HepG2 (cell line): ENCODE data around the gene TSPAN18. TPM values are rescaled to one million over a fixed set of nuclear protein-coding genes. Genes with fewer than 3 reads are reported as not detected.

Source experiments
- ATAC-seq: fragments of 200-7000 bp; cut with Tn5 transposase; 3 replicates; pipeline ENCODE4 v1.9.1; 2020; ENCODE audit warnings: mild to moderate bottlenecking, moderate library complexity
- BruUV-seq: library from RNA; stranded (reverse); fragments of 400-500 nt; replicated peaks from 2 replicates; lab custom pipeline; 2021; lab: Mats Ljungman, UMichigan
- CTCF ChIA-PET: fragments of 300-600 bp; formaldehyde crosslinking; extraction: SDS; loops from one replicate; lab custom pipeline; 2021; ENCODE audit warnings: low total read pairs, inconsistent platforms, low intra/inter-chr PET ratio; lab: Yijun Ruan, JAX
- POLR2A ChIA-PET: fragments of 350-600 bp; sonication (Branson Sonifier 250); formaldehyde crosslinking; loops from one replicate; lab custom pipeline; 2020; ENCODE audit warnings: antibody characterized with exemption, inconsistent platforms; lab: Yijun Ruan, JAX
- DNase-seq: peaks from one replicate; pipeline ENCODE4 v3.0.0-alpha.2; 2015; ENCODE audit warnings: low spot score
- FAIRE-seq: peaks from 3 replicates; lab custom pipeline; 2011; peaks lifted over from hg19 to GRCh38; lab: Jason Lieb, UNC
- H2AFZ ChIP-seq: one replicate; pipeline ENCODE4 v1.6.1; 2011; ENCODE audit warnings: low read length, inconsistent platforms
- H3K27ac ChIP-seq: fragments of 300-600 bp; 3 replicates; pipeline ENCODE4 v1.8.0; 2011; ENCODE audit warnings: mixed run types, mild to moderate bottlenecking, mixed read lengths, low read length, inconsistent platforms; ENCODE audit not compliant: insufficient read depth; ENCODE audit errors: extremely low read length
- H3K27me3 ChIP-seq, 2 experiments: fragments of 200-600 bp in 1 of 2; 2 replicates in 1 of 2; 3 replicates in 1 of 2; pipeline versions ENCODE4 v1.6.0 to v1.8.0; 2011; ENCODE audit warnings: low read length in 2 of 2, mild to moderate bottlenecking in 2 of 2, moderate library complexity in 2 of 2, inconsistent platforms in 1 of 2; ENCODE audit not compliant: insufficient read depth in 2 of 2, control insufficient read depth in 1 of 2
- H3K36me3 ChIP-seq, 2 experiments: fragments of 200-600 bp in 1 of 2; replicated peaks in 1 of 2; 2 replicates in 1 of 2; 3 replicates in 1 of 2; pipeline versions ENCODE4 v1.5.1 to v1.8.0; 2011; ENCODE audit warnings: low read length in 2 of 2, inconsistent platforms in 1 of 2; ENCODE audit not compliant: insufficient read depth in 2 of 2, control insufficient read depth in 1 of 2
- H3K4me1 ChIP-seq: 2 replicates; pipeline ENCODE4 v1.5.1; 2012; ENCODE audit warnings: low read length, inconsistent platforms; ENCODE audit not compliant: insufficient read depth
- H3K4me2 ChIP-seq: 2 replicates; pipeline ENCODE4 v1.6.0; 2011; ENCODE audit warnings: low read depth, low read length, inconsistent platforms
- H3K4me3 ChIP-seq, 3 experiments: fragments of 200-600 bp in 1 of 3; sonication (generic), shearing (Covaris generic) in 1 of 3; replicated peaks in 1 of 3; 2 replicates each; pipeline ENCODE4 v1.5.1; 2011 to 2016; ENCODE audit warnings: low read length in 3 of 3, inconsistent platforms in 2 of 3, low read depth in 2 of 3, mild to moderate bottlenecking in 2 of 3, control low read depth in 1 of 3, mixed read lengths in 1 of 3; ENCODE audit not compliant: insufficient read depth in 1 of 3
- H3K79me2 ChIP-seq: one replicate; pipeline ENCODE4 v1.6.1; 2011; ENCODE audit warnings: low read length, inconsistent platforms; ENCODE audit not compliant: insufficient read depth
- H3K9ac ChIP-seq: 2 replicates; pipeline ENCODE4 v1.6.0; 2011; ENCODE audit warnings: mild to moderate bottlenecking, low read depth, low read length, inconsistent platforms; ENCODE audit not compliant: insufficient read depth
- H3K9me3 ChIP-seq: 2 replicates; pipeline ENCODE4 v1.5.1; 2012; ENCODE audit warnings: mild to moderate bottlenecking, low read length
- H4K20me1 ChIP-seq: 2 replicates; pipeline ENCODE4 v1.6.0; 2011; ENCODE audit warnings: inconsistent platforms, mild to moderate bottlenecking, low read length, moderate library complexity; ENCODE audit not compliant: insufficient read depth
- ARNT ChIP-seq: fragments of 450-650 bp; IDR thresholded peaks from 2 replicates; pipeline ENCODE4 v1.6.1; 2017
- BCL6 ChIP-seq: IDR thresholded peaks from 2 replicates; pipeline ENCODE4 v1.6.1; 2016; ENCODE audit warnings: missing genetic modification reagents, missing compliant biosample characterization
- HNRNPK ChIP-seq: fragments of 200-400 bp; formaldehyde crosslinking; IDR thresholded peaks from 2 replicates; pipeline ENCODE4 v1.6.1; 2018; ENCODE audit warnings: low read length, low read depth, moderate library complexity, mild to moderate bottlenecking; ENCODE audit not compliant: poor library complexity, severe bottlenecking
- ISL2 ChIP-seq: sonication (generic); formaldehyde crosslinking; IDR thresholded peaks from 2 replicates; pipeline ENCODE4 v1.5.0; 2020; ENCODE audit warnings: missing genetic modification reagents
- JDP2 ChIP-seq: sonication (generic); formaldehyde crosslinking; IDR thresholded peaks from 2 replicates; pipeline ENCODE4 v1.8.1; 2022; ENCODE audit warnings: missing genetic modification reagents, borderline replicate concordance
- SETDB1 ChIP-seq: sonication (generic); formaldehyde crosslinking; IDR thresholded peaks from 2 replicates; pipeline ENCODE4 v1.5.1; 2020; ENCODE audit warnings: missing genetic modification reagents, mild to moderate bottlenecking, borderline replicate concordance
- ZNF607 ChIP-seq: sonication (generic); formaldehyde crosslinking; IDR thresholded peaks from 2 replicates; pipeline ENCODE4 v1.5.1; 2020; ENCODE audit warnings: missing genetic modification reagents, mild to moderate bottlenecking, borderline replicate concordance
- ZNF749 ChIP-seq: sonication (generic); formaldehyde crosslinking; IDR thresholded peaks from 2 replicates; pipeline ENCODE4 v1.8.0; 2022; ENCODE audit warnings: mild to moderate bottlenecking, missing genetic modification reagents, moderate library complexity, borderline replicate concordance
- ZNF75D ChIP-seq: sonication (generic); formaldehyde crosslinking; IDR thresholded peaks from 2 replicates; pipeline ENCODE4 v1.8.1; 2023; ENCODE audit warnings: missing genetic modification reagents, mild to moderate bottlenecking, borderline replicate concordance
- WGBS: methylation state at CpG from one replicate; pipeline ENCODE4 v1.1.6; 2017; ENCODE audit warnings: low lambda C conversion rate; 5-methylcytosine and 5-hydroxymethylcytosine counted together
- in situ Hi-C: cut with HindIII; loops from 2 replicates; pipeline ENCODE4 v1.10.0; 2017; ENCODE audit warnings: low pct_unique_long_range_greater_than_20kb; ENCODE audit not compliant: extremely low pct_ligation_motif_present
- intact Hi-C: fragments of 100-400 bp; cut with micrococcal nuclease; formaldehyde crosslinking; loops from one replicate; pipeline ENCODE4 v1.10.0; 2022; ENCODE audit not compliant: unreplicated experiment
- polyA plus RNA-seq, 8 experiments: library from polyadenylated mRNA; depleted of rRNA in 3 of 8; stranded (reverse) in 7 of 8; unstranded in 1 of 8; fragments of >200 nt; fragmentation: Illumina TruSeq in 4 of 8; extraction: Trizol in 4 of 8; gene quantifications; 2 replicates each; pipeline versions ENCODE4 v1.2.1 to v1.2.3, GENCODE V29; 2011 to 2016; ENCODE audit warnings: low read depth in 4 of 8, missing spikeins in 1 of 8, mixed read lengths in 1 of 8; ENCODE audit not compliant: insufficient read depth in 1 of 8
- total RNA-seq, 5 experiments: library from RNA; depleted of rRNA; stranded (reverse); fragments of >200 nt; fragmentation: Illumina TruSeq; extraction: Trizol; gene quantifications; 2 replicates each; pipeline ENCODE4 v1.2.3, GENCODE V29; 2016; ENCODE audit warnings: low read depth in 1 of 5
- TF ChIP-seq, protein P1 (sequence below): sonication (generic); formaldehyde crosslinking; IDR thresholded peaks from 2 replicates; pipeline ENCODE4 v1.4.0; 2020; ENCODE audit warnings: mild to moderate bottlenecking, low read depth, missing genetic modification reagents
- TF ChIP-seq, protein P2 (sequence below): sonication (generic); formaldehyde crosslinking; IDR thresholded peaks from 2 replicates; pipeline ENCODE4 v1.8.1; 2022; ENCODE audit warnings: low read depth, mild to moderate bottlenecking, missing genetic modification reagents

Gene TSPAN18
- total and polyA plus RNA-seq, 2 of the 13 experiments (the other 11 are each of a cell fraction or from before 2014, with no cell fraction given), result not detected

DNA sequence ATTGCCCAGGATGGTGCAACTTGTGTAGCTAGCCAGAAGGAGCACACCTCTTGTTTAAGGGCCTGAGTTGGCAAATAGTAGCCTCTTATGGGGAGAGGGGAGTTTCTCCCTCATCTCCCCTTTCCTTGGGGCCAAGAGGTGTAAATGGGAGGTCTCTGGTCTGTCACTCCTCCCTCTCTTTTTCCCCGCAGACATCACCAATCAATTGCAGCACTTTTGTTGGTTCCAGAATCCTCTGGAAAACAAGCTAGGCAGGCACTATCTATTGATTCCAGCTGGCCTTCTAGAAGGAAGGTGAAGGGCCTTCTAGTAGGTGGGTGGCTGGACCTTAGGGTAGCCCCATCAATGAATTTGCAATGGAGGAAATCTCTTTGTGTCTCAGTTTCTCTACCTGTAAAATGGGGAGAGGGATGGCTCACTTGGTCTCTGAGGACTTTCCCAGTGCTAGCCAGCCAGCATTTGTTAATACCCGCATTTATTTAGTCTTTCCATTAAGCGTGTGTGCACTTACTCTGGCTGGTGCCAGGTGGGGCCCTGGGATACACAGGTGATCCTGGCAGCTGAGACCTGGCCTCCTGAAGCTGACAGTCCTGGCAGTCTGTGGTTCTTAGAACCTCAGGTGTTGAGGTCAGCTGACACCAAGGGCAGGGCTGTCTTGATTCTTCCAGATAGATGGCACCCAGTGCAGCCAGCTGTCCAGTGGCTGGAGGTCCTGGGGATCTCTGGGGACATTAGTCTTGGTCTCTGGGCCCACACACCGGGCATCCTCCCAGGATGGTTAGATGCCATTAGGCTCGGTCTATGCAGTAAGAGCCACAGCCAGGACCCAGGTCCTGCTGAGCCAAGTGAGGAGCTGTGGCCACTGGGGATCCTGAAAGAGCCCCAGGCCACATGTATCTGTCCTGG is 51.7 kb downstream of the TSPAN18 start:
- POLR2A ChIA-PET, result no interaction called here
- no peak overlapping the region for H2AFZ ChIP-seq
- no peaks in the 10 kb centered on the region for H3K9me3 ChIP-seq
- H3K9ac ChIP-seq, result no peak overlapping the region
- CTCF ChIA-PET, result no interaction called here
- no peak overlapping the region for H3K27ac ChIP-seq
- FAIRE-seq (no peak), ATAC-seq (no peak), DNase-seq (no peak)
- no peaks in the 10 kb centered on the region for H4K20me1 ChIP-seq
- H3K4me1 ChIP-seq, result no peaks in the 10 kb centered on the region
- no peaks in the 10 kb centered on the region for H3K27me3 ChIP-seq
- H3K36me3 ChIP-seq, result no peaks in the 10 kb centered on the region
- TF ChIP-seq HNRNPK (no peak), BCL6 (CRISPR knock-in tag) (no peak), ZNF607 (CRISPR knock-in tag) (no peak), SETDB1 (CRISPR knock-in tag) (no peak)
- in situ Hi-C loops (no loop called here), intact Hi-C loops (loop anchor here (5.0 kb wide), 1 partner anchor 156 kb away; no protein-coding TSS in a partner anchor)
- BruUV-seq, result no TSS peak
- WGBS, result 42% methylated on average over 1 of the region's 5 CpGs
- no peaks in the 10 kb centered on the region for H3K79me2 ChIP-seq
- no peak overlapping the region for H3K4me3 ChIP-seq
- no peak overlapping the region for H3K4me2 ChIP-seq

DNA sequence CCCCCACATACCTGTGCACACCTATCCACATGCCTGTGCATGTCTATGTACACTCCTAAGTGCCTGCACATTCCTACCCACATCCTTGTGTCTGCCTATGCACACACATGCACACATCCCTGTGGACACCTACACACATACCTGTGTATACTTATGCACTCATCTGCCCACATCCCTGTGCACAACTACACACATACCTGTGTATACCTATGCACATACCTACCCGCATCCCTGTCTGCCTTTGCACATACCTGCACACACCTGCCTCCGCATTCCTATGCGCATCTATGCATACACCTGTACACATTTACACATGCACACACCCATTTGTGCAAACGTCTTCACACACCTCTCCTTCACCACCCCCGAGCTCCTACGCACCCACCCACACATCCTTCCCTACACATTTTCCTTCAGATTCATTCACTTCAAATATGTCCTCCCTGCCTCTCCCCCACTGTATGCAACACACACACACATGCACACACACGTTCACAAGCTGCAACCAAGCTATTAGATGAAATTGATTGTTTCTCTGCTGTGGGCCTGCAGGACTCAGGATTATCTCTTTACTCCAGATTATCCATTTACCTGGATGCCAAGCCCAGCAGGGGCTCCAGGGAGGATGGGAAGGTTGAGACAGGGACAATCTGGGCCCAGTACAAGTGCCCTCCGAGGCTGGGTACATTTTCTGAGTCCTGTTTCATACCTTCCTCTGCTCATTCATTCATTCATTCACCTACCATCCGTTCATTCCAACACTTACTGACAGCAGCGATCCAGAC is 53.2 kb downstream of the TSPAN18 start:
- no TSS peak for BruUV-seq

More for the DNA sequence above, 53.2 kb downstream of the TSPAN18 start:
- DNase-seq, result no peak
- ATAC-seq, result no peak
- no peaks in the 10 kb centered on the region for H3K27me3 ChIP-seq
- H3K4me3 ChIP-seq, result no peak overlapping the region
- 52% methylated on average over 10 of the region's 10 CpGs for WGBS
- H3K36me3 ChIP-seq, result no peaks in the 10 kb centered on the region
- ChIA-PET POLR2A (no interaction called here), CTCF (no interaction called here)
- in situ Hi-C loops (no loop called here), intact Hi-C loops (loop anchor here (5.0 kb wide), 1 partner anchor 158 kb away; no protein-coding TSS in a partner anchor)
- H3K9me3 ChIP-seq, result no peaks in the 10 kb centered on the region
- H2AFZ ChIP-seq, result no peak overlapping the region
- no peak overlapping the region for H3K4me2 ChIP-seq
- no peaks in the 10 kb centered on the region for H3K4me1 ChIP-seq
- FAIRE-seq, result no peak
- no peaks in the 10 kb centered on the region for H4K20me1 ChIP-seq
- TF ChIP-seq ARNT (no peak), JDP2 (CRISPR knock-in tag) (no peak), ZNF749 (CRISPR knock-in tag) (no peak), ZNF75D (CRISPR knock-in tag) (no peak), ISL2 (no peak)
- TF ChIP-seq, protein P1, sequence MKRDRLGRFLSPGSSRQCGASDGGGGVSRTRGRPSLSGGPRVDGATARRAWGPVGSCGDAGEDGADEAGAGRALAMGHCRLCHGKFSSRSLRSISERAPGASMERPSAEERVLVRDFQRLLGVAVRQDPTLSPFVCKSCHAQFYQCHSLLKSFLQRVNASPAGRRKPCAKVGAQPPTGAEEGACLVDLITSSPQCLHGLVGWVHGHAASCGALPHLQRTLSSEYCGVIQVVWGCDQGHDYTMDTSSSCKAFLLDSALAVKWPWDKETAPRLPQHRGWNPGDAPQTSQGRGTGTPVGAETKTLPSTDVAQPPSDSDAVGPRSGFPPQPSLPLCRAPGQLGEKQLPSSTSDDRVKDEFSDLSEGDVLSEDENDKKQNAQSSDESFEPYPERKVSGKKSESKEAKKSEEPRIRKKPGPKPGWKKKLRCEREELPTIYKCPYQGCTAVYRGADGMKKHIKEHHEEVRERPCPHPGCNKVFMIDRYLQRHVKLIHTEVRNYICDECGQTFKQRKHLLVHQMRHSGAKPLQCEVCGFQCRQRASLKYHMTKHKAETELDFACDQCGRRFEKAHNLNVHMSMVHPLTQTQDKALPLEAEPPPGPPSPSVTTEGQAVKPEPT, result no peak
- TF ChIP-seq, protein P2, sequence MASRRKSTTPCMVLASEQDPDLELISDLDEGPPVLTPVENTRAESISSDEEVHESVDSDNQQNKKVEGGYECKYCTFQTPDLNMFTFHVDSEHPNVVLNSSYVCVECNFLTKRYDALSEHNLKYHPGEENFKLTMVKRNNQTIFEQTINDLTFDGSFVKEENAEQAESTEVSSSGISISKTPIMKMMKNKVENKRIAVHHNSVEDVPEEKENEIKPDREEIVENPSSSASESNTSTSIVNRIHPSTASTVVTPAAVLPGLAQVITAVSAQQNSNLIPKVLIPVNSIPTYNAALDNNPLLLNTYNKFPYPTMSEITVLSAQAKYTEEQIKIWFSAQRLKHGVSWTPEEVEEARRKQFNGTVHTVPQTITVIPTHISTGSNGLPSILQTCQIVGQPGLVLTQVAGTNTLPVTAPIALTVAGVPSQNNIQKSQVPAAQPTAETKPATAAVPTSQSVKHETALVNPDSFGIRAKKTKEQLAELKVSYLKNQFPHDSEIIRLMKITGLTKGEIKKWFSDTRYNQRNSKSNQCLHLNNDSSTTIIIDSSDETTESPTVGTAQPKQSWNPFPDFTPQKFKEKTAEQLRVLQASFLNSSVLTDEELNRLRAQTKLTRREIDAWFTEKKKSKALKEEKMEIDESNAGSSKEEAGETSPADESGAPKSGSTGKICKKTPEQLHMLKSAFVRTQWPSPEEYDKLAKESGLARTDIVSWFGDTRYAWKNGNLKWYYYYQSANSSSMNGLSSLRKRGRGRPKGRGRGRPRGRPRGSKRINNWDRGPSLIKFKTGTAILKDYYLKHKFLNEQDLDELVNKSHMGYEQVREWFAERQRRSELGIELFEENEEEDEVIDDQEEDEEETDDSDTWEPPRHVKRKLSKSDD, result no peak
- H3K9ac ChIP-seq, result no peak overlapping the region
- no peaks in the 10 kb centered on the region for H3K79me2 ChIP-seq
- no peak overlapping the region for H3K27ac ChIP-seq
